GM18511 (cell line): ENCODE results near the gene SLIT3.

Experiments
- ATAC-seq: cut with Tn5 transposase; IDR thresholded peaks from one replicate; pipeline ENCODE4 v1.9.1; 2021; ENCODE audit warnings: mild to moderate bottlenecking, moderate library complexity; ENCODE audit not compliant: unreplicated experiment

Gene SLIT3

GRCh38 chr5:168734119-168734518 lies 566.8 kb downstream of the SLIT3 start:
- no peak for ATAC-seq

- ATAC-seq = no peak
Measured at GRCh38 chr5:168728546-168729211, 572.3 kb downstream of the SLIT3 start.

GRCh38 chr5:168727547-168727946 lies 573.4 kb downstream of the SLIT3 start:
- ATAC-seq = no peak

GRCh38 chr5:168726342-168726741 lies 574.6 kb downstream of the SLIT3 start:
- no peak for ATAC-seq

GRCh38 chr5:168724227-168724626 lies 576.7 kb downstream of the SLIT3 start:
- no peak for ATAC-seq

- no peak for ATAC-seq
Measured at GRCh38 chr5:168723037-168723436, 577.9 kb downstream of the SLIT3 start.

GRCh38 chr5:168721966-168722365 lies 579.0 kb downstream of the SLIT3 start:
- no peak for ATAC-seq

GRCh38 chr5:168721002-168721753 lies 579.8 kb downstream of the SLIT3 start:
- ATAC-seq = no peak

- no peak for ATAC-seq
Measured at GRCh38 chr5:168720575-168720974, 580.4 kb downstream of the SLIT3 start.

- ATAC-seq = no peak
Measured at GRCh38 chr5:168714046-168714445, 586.9 kb downstream of the SLIT3 start.

GRCh38 chr5:168713051-168713450 lies 587.9 kb downstream of the SLIT3 start:
- ATAC-seq = no peak

GRCh38 chr5:168712280-168712924 lies 588.5 kb downstream of the SLIT3 start:
- ATAC-seq = no peak

- ATAC-seq = no peak
Measured at GRCh38 chr5:168710706-168711105, 590.2 kb downstream of the SLIT3 start.

GRCh38 chr5:168707716-168708695 lies 592.9 kb downstream of the SLIT3 start:
- ATAC-seq = no peak

GRCh38 chr5:168706655-168707069 lies 594.3 kb downstream of the SLIT3 start:
- no peak for ATAC-seq

- no peak for ATAC-seq
Measured at GRCh38 chr5:168705321-168705720, 595.6 kb downstream of the SLIT3 start.

- no peak for ATAC-seq
Measured at GRCh38 chr5:168702511-168702910, 598.4 kb downstream of the SLIT3 start.

- ATAC-seq = no peak
Measured at GRCh38 chr5:168701641-168702040, 599.3 kb downstream of the SLIT3 start.

- ATAC-seq = no peak
Measured at GRCh38 chr5:168699002-168699401, 601.9 kb downstream of the SLIT3 start.

GRCh38 chr5:168697034-168697720 lies 603.8 kb downstream of the SLIT3 start:
- ATAC-seq = no peak
